Duodenal mucosa (tissue), 2 donors: ENCODE data around the gene ZNF496.
"Not testable (repeated sequence)": the region's sequence is repeated elsewhere in the genome, so short reads cannot be mapped to it uniquely, and the experiment has no call there.

Experiments
- H3K27ac ChIP-seq: one replicate; pipeline ENCODE4 v1.7.0; 2013; ENCODE audit warnings: low read depth, low read length
- H3K27me3 ChIP-seq, 2 donors: one replicate each; pipeline ENCODE4 v1.7.0; 2013; ENCODE audit warnings: low read length in 2 of 2, control low read depth in 1 of 2; ENCODE audit not compliant: insufficient read depth in 2 of 2, control insufficient read depth in 1 of 2
- H3K36me3 ChIP-seq, 2 donors: one replicate each; pipeline ENCODE4 v1.7.0; 2013; ENCODE audit warnings: low read length in 2 of 2, control low read depth in 1 of 2; ENCODE audit not compliant: insufficient read depth in 2 of 2, control insufficient read depth in 1 of 2
- H3K4me1 ChIP-seq, 2 donors: one replicate each; pipeline ENCODE4 v1.7.0; 2013; ENCODE audit warnings: low read length in 2 of 2, control low read depth in 1 of 2; ENCODE audit not compliant: insufficient read depth in 2 of 2, control insufficient read depth in 1 of 2
- H3K4me3 ChIP-seq, 2 donors: one replicate each; pipeline ENCODE4 v1.7.0; 2013; ENCODE audit warnings: low read length in 2 of 2, low read depth in 1 of 2
- H3K9ac ChIP-seq, 2 donors: one replicate each; pipeline ENCODE4 v1.7.0; 2013; ENCODE audit warnings: low read length in 2 of 2, low read depth in 1 of 2
- H3K9me3 ChIP-seq, 2 donors: one replicate each; pipeline ENCODE4 v1.7.0; 2013; ENCODE audit warnings: low read length in 2 of 2, control low read depth in 1 of 2; ENCODE audit not compliant: control insufficient read depth in 1 of 2

The ZNF496 gene

DNA sequence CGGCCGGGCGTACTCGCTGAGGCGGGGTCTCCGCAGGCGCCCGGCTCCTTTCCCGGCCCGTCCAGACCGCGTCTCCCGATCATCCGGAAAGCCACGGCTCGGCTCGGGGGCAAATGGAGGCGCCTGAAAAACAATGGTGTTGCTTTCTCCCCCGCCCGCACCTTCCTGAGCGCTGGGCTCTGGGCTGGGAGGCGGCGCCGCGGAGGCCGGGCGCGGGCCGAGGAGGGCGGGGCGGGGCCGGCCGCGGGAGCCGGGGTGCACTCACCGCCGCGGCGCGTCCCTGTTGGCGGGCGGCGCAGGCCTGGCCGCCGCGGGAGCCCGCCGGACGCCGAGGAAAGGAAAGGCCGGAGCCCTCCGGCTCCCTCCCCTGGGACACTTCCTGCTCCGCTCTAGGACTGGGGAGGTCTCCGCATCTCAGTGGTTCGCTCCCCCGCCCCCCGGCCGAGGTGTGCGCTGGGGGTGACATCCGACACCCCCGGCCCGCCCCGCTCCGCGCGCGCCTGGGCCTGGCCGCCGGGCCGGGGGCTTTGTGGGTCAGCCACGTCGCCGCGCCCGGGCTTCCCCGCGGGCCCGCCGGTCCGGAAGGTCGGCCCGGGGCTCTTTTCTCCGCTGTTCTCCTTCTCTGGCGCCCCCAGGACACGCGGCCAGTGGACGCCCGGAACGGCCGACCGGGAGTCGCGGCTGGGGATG lies at the start of gene ZNF496:
Gene ZNF496, minus strand, starts transcription at position 343 of the 690 bp plus-strand sequence. CDS start 2,289 bp downstream, outside the sequence.
- H3K9ac ChIP-seq, result peak within 1 kb of the TSS; percentile 67 to 76
- H3K4me3 ChIP-seq, result peak within 1 kb of the TSS; percentile 77 to 87
- no peak within 1 kb of the TSS for H3K27ac ChIP-seq
- H3K9me3 ChIP-seq, result no peaks in the 10 kb centered on the region
- peaks cover 20 to 21% of the 10 kb centered on the region in 2 donors for H3K4me1 ChIP-seq
- H3K36me3 ChIP-seq, result peaks cover 0 to 13% of the 10 kb centered on the region in 2 donors
- H3K27me3 ChIP-seq, result no peaks in the 10 kb centered on the region

GRCh38 chr1:247378334-247379073 lies 46.8 kb upstream of the ZNF496 start:
- no peak overlapping the region for H3K9ac ChIP-seq
- no peaks in the 10 kb centered on the region for H3K4me1 ChIP-seq
- no peak overlapping the region for H3K4me3 ChIP-seq
- no peak overlapping the region for H3K27ac ChIP-seq
- no peaks in the 10 kb centered on the region for H3K36me3 ChIP-seq
- no peaks in the 10 kb centered on the region for H3K27me3 ChIP-seq
- H3K9me3 ChIP-seq, result peaks cover 0 to 3% of the 10 kb centered on the region in 2 donors

DNA sequence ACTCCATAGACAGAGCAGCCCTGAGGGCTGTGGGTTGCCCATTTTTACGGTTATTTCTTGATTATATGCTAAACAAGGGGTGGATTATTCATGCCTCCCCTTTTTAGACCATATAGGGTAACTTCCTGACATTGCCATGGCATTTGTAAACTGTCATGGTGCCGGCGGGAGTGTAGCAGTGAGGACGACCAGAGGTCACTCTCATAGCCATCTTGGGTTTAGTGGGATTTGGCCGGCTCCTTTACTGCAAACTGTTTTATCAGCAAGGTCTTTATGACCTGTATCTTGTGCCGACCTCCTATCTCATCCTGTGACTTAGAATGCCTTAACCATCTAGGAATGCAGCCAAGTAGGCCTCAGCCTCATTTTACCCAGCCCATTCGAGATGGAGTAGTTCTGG lies 46.0 kb upstream of the ZNF496 start:
- H3K4me1 ChIP-seq, H3K27me3 ChIP-seq, H3K4me3 ChIP-seq, H3K36me3 ChIP-seq, H3K9ac ChIP-seq, H3K27ac ChIP-seq, H3K9me3 ChIP-seq: not testable (repeated sequence)

DNA sequence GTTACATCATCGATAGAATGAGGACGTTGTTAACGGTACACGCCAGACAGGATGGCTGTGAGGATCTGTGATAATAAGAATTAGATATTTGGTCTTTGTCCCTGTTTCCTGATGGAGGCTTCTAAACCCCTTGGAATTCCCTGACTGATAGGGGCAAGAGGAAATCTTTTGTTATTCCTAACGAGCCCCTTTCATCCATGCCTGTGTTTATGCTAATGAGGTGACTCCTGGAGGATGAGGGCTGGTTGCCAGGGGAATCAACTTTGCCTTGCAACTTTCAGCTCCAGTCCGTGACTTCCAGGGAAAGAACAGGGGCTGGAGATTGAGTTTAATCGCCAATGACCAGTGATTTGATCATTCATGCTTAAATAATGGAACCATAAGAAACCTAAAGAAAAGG lies 45.0 kb upstream of the ZNF496 start:
- Histone ChIP-seq H3K4me1 (no peaks in the 10 kb centered on the region), H3K9ac (no peak overlapping the region), H3K36me3 (no peaks in the 10 kb centered on the region), H3K9me3 (peaks cover 0 to 3% of the 10 kb centered on the region in 2 donors), H3K27me3 (no peaks in the 10 kb centered on the region), H3K27ac (no peak overlapping the region), H3K4me3 (no peak overlapping the region)

- H3K4me3 ChIP-seq, result no peak overlapping the region
- H3K9ac ChIP-seq, result no peak overlapping the region
- H3K4me1 ChIP-seq, result no peaks in the 10 kb centered on the region
- H3K36me3 ChIP-seq, result no peaks in the 10 kb centered on the region
- H3K27me3 ChIP-seq, result no peaks in the 10 kb centered on the region
- H3K27ac ChIP-seq, result no peak overlapping the region
- H3K9me3 ChIP-seq, result peaks cover 0 to 3% of the 10 kb centered on the region in 2 donors
These were observed 44.1 kb upstream of the ZNF496 start for GRCh38 chr1:247375747-247376146.

GRCh38 chr1:247374651-247375334 lies 43.1 kb upstream of the ZNF496 start:
- not testable (repeated sequence) for H3K27me3 ChIP-seq, H3K27ac ChIP-seq

GRCh38 chr1:247373721-247374141 lies 42.1 kb upstream of the ZNF496 start:
- no peaks in the 10 kb centered on the region for H3K4me1 ChIP-seq
- peak overlapping the region in 1 of 2 donors; percentile 61 for H3K4me3 ChIP-seq
- H3K27ac ChIP-seq, result no peak overlapping the region
- H3K9me3 ChIP-seq, result no peaks in the 10 kb centered on the region
- H3K36me3 ChIP-seq, result no peaks in the 10 kb centered on the region
- H3K9ac ChIP-seq, result no peak overlapping the region
- no peaks in the 10 kb centered on the region for H3K27me3 ChIP-seq

More at GRCh38 chr1:247374651-247375334, 43.1 kb upstream of the ZNF496 start:
- not testable (repeated sequence) for H3K9me3 ChIP-seq, H3K36me3 ChIP-seq, H3K9ac ChIP-seq, H3K4me3 ChIP-seq, H3K4me1 ChIP-seq

DNA sequence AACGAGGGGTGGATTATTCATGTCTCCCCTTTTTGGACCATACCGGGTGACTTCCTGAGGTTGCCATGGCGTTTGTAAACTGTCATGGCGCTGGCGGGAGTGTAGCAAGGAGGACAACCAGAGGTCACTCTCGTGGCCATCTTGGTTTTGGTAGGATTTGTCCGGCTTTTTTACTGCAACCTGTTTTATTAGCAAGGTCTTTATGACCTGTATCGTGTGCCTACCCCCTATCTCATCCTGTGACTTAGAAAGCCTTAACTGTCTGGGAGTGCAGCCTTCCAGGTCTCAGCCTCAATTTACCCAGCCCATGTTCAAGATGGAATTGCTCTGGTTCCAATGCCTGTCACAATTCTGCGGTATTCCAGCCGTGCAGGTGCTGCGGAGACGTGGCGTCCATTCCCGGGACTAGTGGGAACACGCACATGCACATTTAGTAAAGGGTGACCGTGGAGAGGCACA lies 40.2 kb upstream of the ZNF496 start:
- Histone ChIP-seq H3K36me3 (no peaks in the 10 kb centered on the region), H3K27me3 (no peaks in the 10 kb centered on the region), H3K9ac (no peak overlapping the region)

GRCh38 chr1:247370786-247371732 lies 39.4 kb upstream of the ZNF496 start:
- Histone ChIP-seq H3K36me3 (no peaks in the 10 kb centered on the region), H3K27me3 (no peaks in the 10 kb centered on the region), H3K4me1 (no peaks in the 10 kb centered on the region), H3K9ac (no peak overlapping the region), H3K9me3 (no peaks in the 10 kb centered on the region), H3K4me3 (no peak overlapping the region), H3K27ac (no peak overlapping the region)

More for the DNA sequence above, 40.2 kb upstream of the ZNF496 start:
- H3K4me3 ChIP-seq, result no peak overlapping the region
- no peaks in the 10 kb centered on the region for H3K9me3 ChIP-seq
- H3K27ac ChIP-seq, result no peak overlapping the region
- no peaks in the 10 kb centered on the region for H3K4me1 ChIP-seq
